ENCODE results near the gene BTBD9.

- TF ChIP-seq CTCF (IDR thresholded peaks at IDR 0.05; ENCODE audit: borderline replicate concordance, extremely low read depth, low read length, poor library complexity, severe bottlenecking) (no peak), EZH2 (IDR thresholded peaks at IDR 0.05; ENCODE audit: borderline replicate concordance, low read depth, low read length, severe bottlenecking) (no peak)
Measured at GRCh38 chr6:38509713-38510112, 130.0 kb downstream of the BTBD9 start.

Measured in DND-41 (cell line).